GM12892 (cell line): Measurements from ENCODE around the gene RALGPS1.

Experiments
- DNase-seq: peaks from one replicate; pipeline ENCODE4 v3.0.0; 2011; ENCODE audit not compliant: insufficient read length
- FAIRE-seq: peaks from 2 replicates; lab custom pipeline; 2011; peaks lifted over from hg19 to GRCh38; lab: Jason Lieb, UNC
- POLR2A ChIP-seq: IDR thresholded peaks from 2 replicates; pipeline ENCODE4 v1.6.1; 2011; ENCODE audit warnings: low read depth, low read length, control low read depth
- POLR2AphosphoS5 ChIP-seq: IDR thresholded peaks from 2 replicates; pipeline ENCODE4 v1.6.1; 2011; ENCODE audit warnings: low read depth, low read length, control low read depth
- TAF1 ChIP-seq: IDR thresholded peaks from 2 replicates; pipeline ENCODE4 v1.6.1; 2011; ENCODE audit warnings: low read depth, mild to moderate bottlenecking, control low read depth, low read length, borderline replicate concordance

Gene RALGPS1

DNA sequence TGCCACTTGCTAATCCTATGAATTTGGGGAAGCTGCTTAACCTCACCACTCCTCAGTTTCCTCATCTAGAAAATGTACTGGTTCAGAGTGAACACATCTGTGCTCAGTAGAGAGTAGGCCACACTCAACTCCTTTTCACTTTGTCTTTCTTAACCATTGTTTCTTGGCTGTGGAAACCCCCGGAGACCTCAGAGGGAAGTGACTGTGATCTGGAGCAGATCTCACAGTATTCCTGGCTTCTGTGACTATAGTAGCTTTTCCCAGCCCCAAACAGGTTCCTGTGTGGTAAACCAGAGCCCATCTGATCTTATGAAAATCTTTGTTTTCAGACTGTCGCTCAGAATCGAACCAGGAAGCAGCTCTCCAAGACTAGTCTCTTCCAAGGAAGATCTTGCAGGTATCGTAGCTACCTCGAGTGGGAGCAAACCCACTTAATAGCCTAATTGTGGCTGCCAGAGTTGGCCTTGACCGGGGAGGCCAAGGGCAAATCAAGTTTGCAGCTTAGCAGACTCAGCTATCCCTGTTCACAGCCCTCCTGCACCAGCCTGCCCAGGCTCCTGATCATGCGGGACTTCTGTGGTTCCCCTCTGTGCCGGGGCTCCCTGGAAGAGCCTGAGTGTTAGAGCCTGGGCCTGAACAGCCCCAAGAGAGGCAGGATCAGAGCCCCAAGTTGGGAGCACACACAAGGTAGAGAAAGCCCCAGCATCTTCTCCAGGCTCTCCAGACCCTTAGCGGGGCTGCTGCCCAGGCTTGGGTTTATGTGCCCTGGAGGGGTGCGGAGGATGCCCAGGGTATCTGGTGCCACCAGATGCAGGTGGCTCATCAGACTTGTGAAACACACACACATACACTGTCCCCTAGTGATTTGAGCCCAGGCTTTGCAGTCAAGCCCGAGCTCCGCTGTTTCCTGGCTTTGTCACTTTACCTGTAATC is 260.1 kb downstream of the RALGPS1 start:
- FAIRE-seq: no peak
- no peak for DNase-seq

DNA sequence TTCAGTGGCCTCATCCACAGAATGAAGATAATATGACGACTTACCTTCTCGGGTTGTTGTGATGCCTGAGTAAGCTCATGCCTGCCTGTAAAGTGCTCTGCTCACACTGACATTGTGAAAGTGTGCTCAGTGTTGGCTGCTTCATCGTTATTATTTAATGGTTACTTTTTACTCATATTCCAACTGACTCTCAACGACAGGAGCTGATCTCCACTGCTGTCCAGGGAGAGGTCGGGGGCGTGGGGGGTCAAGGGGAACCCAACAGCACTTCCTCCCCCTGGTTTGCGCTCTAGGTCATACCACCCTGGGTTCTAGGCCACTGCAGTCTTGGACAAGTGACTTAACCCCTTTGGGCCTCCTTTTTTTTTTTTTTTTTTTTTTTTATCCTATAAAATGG is 260.7 kb downstream of the RALGPS1 start:
- no peak for FAIRE-seq
- TF ChIP-seq TAF1 (no peak), POLR2AphosphoS5 (no peak), POLR2A (no peak)
- no peak for DNase-seq

More for the DNA sequence above, 260.1 kb downstream of the RALGPS1 start:
- TF ChIP-seq POLR2A (no peak), POLR2AphosphoS5 (no peak), TAF1 (no peak)

- TF ChIP-seq POLR2A (no peak), TAF1 (no peak), POLR2AphosphoS5 (no peak)
- DNase-seq (no peak), FAIRE-seq (no peak)
Measured at GRCh38 chr9:127175764-127176163, 261.2 kb downstream of the RALGPS1 start.

GRCh38 chr9:127176631-127177030 is 262.0 kb downstream of the RALGPS1 start:
- FAIRE-seq (no peak), DNase-seq (no peak)
- TF ChIP-seq POLR2A: no peak
- no peak for TF ChIP-seq TAF1
- TF ChIP-seq POLR2AphosphoS5: no peak

DNA sequence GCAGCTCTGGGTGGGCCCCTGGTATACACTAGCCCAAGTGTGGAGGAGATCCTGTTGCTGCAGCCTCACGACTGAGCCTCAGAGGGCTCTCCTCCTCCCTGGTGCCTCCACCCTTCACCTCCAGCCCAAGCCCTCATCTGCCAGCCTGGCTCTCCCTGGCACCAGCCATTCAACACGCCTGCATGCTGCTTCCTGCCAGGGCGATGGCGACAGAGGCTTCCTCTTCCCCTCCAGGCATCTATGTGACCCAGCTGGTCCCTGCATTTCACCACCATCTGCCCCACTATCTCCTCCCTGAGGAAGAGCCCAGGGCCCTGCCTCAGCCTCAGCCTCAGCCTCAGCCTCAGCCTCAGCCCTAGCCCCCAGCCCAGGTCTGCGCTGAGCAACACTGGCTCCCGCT is 262.6 kb downstream of the RALGPS1 start:
- DNase-seq (no peak), FAIRE-seq (no peak)
- no peak for TF ChIP-seq POLR2AphosphoS5
- TF ChIP-seq POLR2A: no peak
- TF ChIP-seq TAF1: no peak

- no peak for DNase-seq
- no peak for TF ChIP-seq POLR2AphosphoS5
- TF ChIP-seq POLR2A: no peak
- no peak for TF ChIP-seq TAF1
- FAIRE-seq: no peak
Measured at GRCh38 chr9:127177665-127178265, 263.2 kb downstream of the RALGPS1 start.

GRCh38 chr9:127178686-127179632 is 264.4 kb downstream of the RALGPS1 start:
- no peak for FAIRE-seq
- no peak for DNase-seq
- TF ChIP-seq POLR2A (no peak), TAF1 (no peak), POLR2AphosphoS5 (no peak)

GRCh38 chr9:127179633-127180441 is 265.3 kb downstream of the RALGPS1 start:
- TF ChIP-seq TAF1 (no peak), POLR2AphosphoS5 (no peak), POLR2A (no peak)
- DNase-seq: no peak
- FAIRE-seq: no peak

DNA sequence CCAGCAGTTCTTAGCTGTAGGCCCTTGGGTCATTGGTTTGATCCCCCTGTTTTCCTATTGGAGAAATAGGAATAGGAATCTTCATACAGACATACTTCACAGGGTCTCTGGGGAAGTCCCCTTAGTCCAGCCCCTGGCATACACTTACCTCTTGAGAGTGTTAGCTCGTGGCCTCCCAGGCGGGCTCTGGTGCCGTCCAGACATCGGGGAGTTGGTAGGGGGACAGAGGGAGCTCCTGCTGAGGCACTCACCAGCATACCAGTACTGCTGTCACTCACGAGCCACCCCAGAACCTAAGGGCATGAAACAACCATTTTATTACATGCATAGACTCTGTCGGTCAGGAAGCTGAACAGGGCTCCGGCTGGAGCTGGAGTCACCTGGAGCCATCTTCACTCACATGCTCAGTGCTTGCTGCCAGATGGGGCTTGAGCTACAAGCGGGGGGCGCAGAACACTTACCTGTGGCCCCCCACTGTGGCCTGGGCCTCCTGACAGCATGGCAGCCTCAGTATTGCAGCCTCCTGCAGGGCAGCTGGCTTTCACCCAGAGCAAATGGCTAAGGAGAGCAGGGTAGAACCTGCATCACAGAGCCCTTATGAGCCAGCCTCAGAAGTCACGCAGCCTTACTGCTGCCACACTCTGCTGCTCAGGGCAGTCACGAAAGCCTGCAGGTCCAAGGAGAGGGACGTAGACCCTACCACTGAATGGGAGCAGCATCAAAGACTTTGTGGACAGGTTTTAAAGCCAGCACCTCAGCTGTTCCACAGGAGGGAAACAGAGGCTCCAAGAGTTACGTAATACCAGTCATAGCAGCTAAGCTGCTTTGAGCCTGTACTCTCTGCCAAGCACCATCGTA is 266.1 kb downstream of the RALGPS1 start:
- FAIRE-seq (no peak), DNase-seq (no peak)
- TF ChIP-seq POLR2AphosphoS5 (no peak), POLR2A (no peak), TAF1 (no peak)

GRCh38 chr9:127181315-127181580 is 266.7 kb downstream of the RALGPS1 start:
- no peak for TF ChIP-seq TAF1
- TF ChIP-seq POLR2A: no peak
- no peak for TF ChIP-seq POLR2AphosphoS5
- FAIRE-seq (no peak), DNase-seq (no peak)
